Colon (tissue), 2 donors: ENCODE measurements around the gene DDX54.
"Not testable (repeated sequence)": the region's sequence is repeated elsewhere in the genome, so short reads cannot be mapped to it uniquely, and the experiment has no call there.

ENCODE experiments used
- FAIRE-seq: peaks from 2 replicates; lab custom pipeline; 2012; peaks lifted over from hg19 to GRCh38; lab: Jason Lieb, UNC
- donor health status: control.
- donor health status: control.

DDX54 gene

GRCh38 chr12:113220593-113221180 lies 35.4 kb upstream of the DDX54 start:
- FAIRE-seq = no peak

DNA sequence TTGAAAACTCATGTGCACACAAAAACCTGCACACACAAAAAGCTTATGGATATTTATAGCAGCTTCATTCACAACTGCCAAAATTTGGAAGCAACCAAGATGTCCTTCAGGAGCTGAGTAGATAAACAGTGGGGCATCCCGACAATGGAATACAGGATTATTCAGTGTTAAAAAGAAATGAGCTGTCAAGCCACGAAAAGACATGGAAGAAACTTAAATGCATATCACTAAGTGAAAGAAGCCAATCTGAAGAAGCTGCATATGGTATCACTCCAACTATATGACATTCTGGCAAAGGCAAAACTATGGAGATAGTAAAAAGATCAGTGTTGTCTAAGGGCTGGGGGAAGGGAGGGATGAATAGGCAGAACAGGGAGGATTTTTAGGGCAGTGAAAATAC lies 30.7 kb upstream of the DDX54 start:
- FAIRE-seq = no peak

DNA sequence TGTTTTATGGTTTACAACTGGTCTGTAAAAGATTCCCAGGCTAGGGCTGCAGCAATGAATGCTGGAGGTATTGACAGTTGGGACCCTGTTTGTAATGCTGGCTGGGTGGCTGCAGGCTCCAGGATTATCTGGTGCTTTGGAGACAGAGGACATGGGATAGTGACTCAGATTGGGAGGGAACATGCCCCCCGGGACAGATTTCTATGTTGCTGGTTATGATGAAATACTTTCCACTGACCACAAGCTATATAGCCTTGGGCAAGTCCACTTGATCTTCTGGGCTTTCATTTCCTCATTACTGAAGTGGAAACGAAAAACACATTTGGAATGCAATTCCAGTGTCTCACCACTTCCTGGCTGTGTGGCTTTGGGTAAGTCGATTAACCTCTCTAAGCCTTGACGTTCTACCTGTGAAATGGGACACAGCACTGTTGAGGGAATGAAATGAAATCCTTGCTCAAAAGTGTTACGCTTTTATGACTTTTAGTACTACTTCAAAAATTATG lies 29.7 kb upstream of the DDX54 start:
- FAIRE-seq = no peak

GRCh38 chr12:113211160-113211559 lies 25.9 kb upstream of the DDX54 start:
- FAIRE-seq = no peak

DNA sequence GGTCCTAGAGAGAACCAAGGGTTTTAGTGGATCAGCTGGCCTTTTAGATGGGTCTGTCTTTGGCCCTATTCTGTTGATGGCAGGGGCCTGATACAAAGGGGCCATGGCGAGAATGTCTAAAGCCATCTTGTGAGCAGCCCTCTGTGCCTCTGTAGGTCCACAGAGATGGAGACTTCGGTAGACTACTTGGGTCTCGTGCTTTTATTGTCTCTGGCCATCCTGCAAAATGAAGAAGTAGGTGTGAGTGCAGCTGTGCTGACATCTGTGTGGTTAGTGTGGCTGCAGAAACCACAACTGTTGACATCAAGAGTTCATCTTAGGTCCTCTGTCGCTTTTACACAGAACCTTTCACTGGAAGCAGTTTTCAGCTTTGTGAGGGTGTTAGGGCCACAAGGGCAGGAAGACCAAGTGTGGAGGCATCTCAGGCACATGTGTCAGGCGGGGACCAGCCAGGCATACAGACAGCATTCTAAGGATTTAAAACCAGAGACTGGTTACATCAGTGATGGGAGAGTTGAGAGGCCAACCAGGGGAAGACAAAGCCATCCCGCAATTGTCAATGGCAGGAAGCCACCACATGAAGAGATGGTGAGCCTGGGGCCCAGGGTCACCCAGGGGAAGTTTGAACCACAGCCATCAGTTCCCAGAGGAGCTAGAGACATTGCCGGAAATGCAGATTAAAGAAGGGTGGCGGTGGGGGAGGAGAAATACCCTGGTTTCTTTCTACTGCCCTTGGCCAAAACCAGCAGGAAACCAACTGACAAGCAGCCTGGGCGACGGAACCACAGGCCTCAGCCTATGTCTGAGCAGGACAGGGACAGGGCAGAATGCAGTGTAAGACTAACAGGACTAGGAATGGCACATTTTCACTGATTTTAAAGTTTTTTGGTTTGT lies 23.0 kb upstream of the DDX54 start:
- FAIRE-seq = no peak

DNA sequence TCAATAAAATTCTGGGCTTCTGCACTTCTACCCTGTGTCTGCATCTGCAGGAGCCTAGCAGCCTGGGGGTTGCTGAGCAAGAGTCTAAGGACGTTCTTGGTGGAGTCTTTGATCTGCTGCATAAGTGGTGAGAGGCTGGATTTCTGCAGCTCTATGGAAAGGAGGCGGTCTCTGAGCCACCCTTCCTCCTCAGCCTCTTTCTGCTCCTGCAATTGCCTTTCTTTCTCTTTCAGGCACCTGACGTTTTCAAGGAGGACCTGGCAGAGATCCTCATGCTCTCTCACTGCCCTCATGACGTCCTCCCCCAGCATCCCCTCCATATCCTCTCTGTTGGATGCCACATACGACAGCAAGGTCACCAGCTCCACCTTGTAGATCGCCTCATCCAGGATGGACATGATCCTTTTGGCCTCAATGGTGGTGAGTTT lies 22.3 kb upstream of the DDX54 start:
- no peak for FAIRE-seq

DNA sequence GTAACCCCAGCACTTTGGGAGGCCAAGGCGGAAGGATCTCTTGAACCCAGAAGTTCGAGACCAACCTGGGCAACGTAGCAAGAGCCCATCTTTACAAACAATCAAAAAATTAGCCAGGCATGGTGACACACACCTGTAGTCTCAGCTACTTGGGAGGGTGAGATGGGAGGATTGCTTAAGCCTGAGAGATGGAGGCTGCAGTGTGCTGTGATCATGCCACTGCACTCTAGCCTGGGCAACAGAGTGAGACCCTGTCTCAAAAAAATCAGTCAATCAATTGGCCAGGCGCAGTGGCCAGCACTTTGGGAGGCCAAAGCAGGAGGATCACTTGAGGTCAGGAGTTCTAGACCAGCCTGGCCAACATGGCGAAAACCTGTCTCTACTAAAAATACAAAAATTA lies 21.5 kb upstream of the DDX54 start:
- not testable (repeated sequence) for FAIRE-seq

DNA sequence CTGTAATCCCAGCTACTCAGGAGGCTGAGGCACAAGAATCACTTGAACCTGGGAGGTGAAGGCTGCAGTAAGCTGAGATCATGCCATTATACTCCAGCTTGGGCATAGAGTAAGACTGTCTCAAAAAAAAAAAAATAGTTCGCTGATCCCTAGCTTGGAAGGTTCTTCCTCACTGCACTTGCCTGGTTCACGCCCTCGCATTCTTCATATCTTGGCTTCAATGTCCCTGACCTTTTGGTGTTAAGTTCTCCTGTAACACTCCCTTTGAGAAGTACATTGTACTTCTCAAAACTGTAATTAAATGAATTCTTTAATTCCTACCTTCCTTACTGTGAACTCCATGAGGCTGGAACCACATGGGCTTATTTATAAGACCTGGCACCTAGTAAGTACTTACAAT lies 19.5 kb upstream of the DDX54 start:
- FAIRE-seq = no peak

DNA sequence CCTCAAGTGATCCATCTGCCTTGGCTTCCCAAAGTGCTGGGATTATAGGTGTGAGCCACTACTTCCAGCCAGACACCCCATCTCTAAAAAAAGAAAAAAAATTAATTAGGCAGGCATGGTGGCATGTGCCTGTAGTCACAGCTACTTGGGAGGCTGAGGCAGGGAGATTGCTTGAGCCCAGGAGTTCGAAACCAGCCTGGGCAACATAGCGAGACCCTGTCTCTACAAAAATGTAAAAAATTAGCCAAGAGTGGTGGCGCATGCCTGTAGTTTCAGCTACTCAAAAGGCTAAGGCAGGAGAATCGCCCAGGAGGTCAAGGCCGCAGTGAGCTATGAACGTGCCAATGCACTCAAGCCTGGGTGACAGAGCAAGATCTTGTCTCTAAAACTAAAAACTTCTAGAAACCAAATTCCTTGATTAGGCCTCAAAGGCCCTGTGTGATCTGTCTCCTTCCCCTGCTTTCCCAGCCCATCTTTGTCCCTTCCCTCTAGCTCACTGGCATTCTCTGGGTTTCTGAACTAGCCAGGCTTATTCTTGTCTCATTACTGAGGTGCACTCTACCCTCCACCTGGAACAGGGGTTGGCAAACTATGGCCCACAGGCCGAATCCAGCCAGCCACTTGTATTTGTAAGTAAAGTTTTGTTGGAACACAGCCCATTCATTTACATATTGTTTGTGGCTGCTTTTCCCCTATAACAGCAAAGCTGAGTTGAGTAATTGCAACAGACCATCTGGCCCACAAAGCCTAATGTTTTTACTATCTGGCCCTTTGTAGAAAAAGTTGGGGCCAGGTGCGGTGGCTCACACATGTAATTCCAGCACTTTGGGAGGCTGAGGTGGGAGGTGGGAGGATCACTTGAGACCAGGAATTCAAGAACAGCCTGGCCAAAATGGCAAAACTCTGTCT lies 18.8 kb upstream of the DDX54 start:
- no peak for FAIRE-seq

GRCh38 chr12:113202300-113203075 lies 17.2 kb upstream of the DDX54 start:
- no peak for FAIRE-seq

- FAIRE-seq = no peak
Observed at GRCh38 chr12:113201187-113202177, 16.2 kb upstream of the DDX54 start.

DNA sequence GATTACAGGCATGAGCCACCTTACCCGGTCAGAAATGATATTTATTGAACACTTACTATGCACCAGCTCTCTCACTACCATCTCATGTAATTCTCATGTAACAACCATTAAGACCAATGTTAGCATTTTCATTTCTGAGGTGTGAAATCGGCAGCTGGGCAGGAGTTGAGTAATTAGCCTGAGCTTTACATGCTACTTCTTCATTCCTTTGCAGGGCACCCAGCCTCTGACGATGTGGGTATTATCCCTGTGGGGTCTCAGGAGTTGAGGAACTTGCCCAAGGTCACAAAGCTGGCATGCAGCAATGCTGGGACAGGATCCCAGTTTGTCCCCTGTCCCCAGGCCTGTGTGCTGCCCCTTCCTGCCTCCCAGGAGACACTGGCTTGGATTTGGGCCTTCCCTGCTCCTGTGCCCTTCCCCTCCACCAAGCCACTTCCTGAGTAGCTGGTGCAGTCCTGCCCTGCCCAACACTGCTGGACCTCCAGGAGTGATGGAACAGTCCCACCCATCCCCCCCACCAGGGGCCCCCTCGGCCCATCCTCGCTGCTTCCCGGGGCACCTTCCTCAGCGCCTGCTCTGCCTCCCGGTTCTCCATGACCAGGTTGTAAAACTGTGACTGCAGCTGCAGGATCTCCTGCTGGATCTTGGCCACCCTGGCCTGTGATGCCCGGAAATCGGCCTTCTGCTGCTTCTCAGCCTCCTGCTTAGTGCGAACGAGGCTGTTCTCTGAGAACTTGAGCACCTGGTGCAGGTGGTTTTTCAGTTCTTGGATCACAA lies 14.9 kb upstream of the DDX54 start:
- FAIRE-seq = no peak

- FAIRE-seq = no peak
Observed at GRCh38 chr12:113198296-113198695, 13.0 kb upstream of the DDX54 start.

DNA sequence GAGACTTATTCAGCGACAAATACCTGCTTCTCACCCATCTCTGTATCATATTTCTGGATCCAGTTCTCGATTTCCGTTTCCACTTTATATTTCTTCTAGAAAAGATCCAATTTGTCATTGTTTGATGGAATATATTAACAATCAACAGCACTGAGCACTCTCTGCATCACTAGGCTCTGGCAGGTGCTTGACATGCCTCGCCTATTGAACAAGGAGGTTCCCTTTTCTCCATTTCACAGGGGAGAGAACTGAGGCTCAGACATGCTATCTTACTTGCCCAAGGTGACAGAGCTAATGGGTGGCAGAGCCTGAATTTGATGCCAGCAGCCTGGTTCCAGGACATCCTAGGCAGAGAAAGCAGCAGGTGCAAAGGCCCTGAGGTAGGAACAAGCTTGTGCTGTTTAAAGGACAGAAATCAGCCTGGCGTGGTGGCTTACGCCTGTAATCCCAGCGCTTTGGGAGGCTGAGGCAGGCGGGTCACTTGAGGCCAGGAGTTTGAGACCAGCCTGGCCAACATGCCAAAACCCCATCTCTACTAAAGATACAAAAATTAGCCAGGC lies 12.3 kb upstream of the DDX54 start:
- FAIRE-seq = no peak

DNA sequence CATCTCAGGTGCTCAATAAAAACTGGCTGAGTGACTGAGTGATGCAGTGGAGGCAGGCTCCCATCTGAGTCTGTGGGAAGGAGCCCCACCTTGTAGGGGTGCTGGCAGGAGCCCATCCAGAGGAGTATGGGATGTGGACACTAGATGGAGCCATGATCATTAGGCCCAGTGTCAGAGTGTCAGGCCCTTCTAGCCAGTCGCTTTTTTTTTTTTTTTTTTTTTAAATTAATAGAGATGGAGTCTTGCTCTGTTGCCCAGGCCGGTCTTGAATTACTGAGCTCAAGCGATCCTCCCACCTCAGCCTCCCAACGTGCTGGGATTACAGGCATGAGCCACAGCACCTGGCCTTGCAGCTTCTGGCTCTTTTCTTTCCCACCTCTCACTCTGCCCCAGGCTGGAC lies 11.7 kb upstream of the DDX54 start:
- no peak for FAIRE-seq

DNA sequence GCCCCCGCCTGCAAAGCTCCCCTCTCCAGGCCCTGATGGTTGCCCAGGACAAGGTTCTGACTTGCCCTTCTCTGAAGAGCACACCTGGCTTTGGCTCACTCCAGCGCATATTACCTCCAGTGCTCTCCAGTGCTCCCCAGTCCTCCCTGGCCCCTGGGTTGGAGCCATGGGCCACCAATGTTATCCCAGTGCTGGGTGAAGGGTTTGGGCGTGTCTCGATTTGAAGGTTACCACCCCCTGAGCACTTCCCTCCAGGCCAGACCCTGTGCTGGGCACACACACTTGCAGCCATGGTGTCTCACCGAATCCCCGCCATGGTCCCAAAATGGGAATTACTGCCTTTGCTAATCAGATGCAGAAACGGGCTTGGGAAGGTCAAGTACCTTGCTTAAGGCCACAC lies 11.3 kb upstream of the DDX54 start:
- FAIRE-seq = no peak

GRCh38 chr12:113195598-113195997 lies 10.3 kb upstream of the DDX54 start:
- FAIRE-seq = no peak

DNA sequence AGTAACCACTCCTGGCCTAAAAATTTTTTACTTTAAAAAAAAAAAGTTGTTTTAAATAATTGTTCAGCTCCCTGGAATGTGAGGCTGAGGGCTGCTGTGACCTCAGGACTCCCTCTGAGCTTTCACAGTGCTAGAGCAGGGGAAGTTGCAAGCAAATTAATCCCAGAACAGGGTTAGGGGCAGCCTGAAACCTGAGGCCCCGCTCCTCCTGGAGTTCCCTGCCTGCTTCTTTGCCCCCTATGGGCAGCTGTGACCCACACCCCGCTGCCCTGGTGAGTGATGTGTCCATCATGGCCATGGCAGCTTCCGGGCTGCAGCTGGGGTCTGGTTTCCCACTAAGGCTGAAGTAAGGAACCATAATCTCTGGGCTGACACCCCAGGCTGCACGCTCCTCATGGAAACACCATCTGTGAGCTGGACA lies 9.7 kb upstream of the DDX54 start:
- FAIRE-seq = no peak

- no peak for FAIRE-seq
Observed at GRCh38 chr12:113191227-113191626, 5.9 kb upstream of the DDX54 start.
